ENCODE measurements around the gene GDI1.

Gene GDI1

GRCh38 chrX:154436374-154436982 is 476 bp upstream of the GDI1 start:
- Histone ChIP-seq H3K9me3 (ENCODE audit: insufficient read depth, low read depth, low read length) (no peaks in the 10 kb centered on the region), H3K36me3 (ENCODE audit: insufficient read depth, low read length) (no peaks in the 10 kb centered on the region; the same call in 1 of the 2 replicates), H2AFZ (ENCODE audit: low read length) (no peak overlapping the region)

GRCh38 chrX:154437971-154438893 is 1.3 kb downstream of the GDI1 start:
- Histone ChIP-seq H3K4me3 (ENCODE audit: low read length, poor library complexity, severe bottlenecking) (peak overlapping the region; percentile 80), H3K9ac (ENCODE audit: low read depth, low read length, poor library complexity, severe bottlenecking) (peak overlapping the region; percentile 80), H3K27me3 (ENCODE audit: insufficient read depth, low read length, poor library complexity, severe bottlenecking) (no peaks in the 10 kb centered on the region), H3K9me2 (replicated peaks; ENCODE audit: low read depth, low read length) (no peaks in the 10 kb centered on the region), H3K36me3 (ENCODE audit: insufficient read depth, low read length) (no peaks in the 10 kb centered on the region; the same call in 1 of the 2 replicates), H3K9me3 (ENCODE audit: insufficient read depth, low read depth, low read length) (no peaks in the 10 kb centered on the region), H2AFZ (ENCODE audit: low read length) (no peak overlapping the region), H3F3A (ENCODE audit: low read depth) (no peaks in the 10 kb centered on the region), H3K4me1 (ENCODE audit: insufficient read depth, low read length, poor library complexity, severe bottlenecking) (peaks cover 6% of the 10 kb centered on the region), H4K20me1 (ENCODE audit: insufficient read depth, low read length, poor library complexity, severe bottlenecking) (no peaks in the 10 kb centered on the region), H3K79me2 (ENCODE audit: insufficient read depth, low read length) (peaks cover 38% of the 10 kb centered on the region), H3K4me2 (ENCODE audit: low read depth, low read length, poor library complexity, severe bottlenecking) (peak overlapping the region; percentile 87)
- TF ChIP-seq, protein P1, sequence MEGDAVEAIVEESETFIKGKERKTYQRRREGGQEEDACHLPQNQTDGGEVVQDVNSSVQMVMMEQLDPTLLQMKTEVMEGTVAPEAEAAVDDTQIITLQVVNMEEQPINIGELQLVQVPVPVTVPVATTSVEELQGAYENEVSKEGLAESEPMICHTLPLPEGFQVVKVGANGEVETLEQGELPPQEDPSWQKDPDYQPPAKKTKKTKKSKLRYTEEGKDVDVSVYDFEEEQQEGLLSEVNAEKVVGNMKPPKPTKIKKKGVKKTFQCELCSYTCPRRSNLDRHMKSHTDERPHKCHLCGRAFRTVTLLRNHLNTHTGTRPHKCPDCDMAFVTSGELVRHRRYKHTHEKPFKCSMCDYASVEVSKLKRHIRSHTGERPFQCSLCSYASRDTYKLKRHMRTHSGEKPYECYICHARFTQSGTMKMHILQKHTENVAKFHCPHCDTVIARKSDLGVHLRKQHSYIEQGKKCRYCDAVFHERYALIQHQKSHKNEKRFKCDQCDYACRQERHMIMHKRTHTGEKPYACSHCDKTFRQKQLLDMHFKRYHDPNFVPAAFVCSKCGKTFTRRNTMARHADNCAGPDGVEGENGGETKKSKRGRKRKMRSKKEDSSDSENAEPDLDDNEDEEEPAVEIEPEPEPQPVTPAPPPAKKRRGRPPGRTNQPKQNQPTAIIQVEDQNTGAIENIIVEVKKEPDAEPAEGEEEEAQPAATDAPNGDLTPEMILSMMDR (conservative IDR thresholded peaks at IDR 0.05; ENCODE audit: low read length): no peak
- TF ChIP-seq EZH2phosphoT487 (IDR thresholded peaks at IDR 0.05; ENCODE audit: borderline replicate concordance): no peak

More at GRCh38 chrX:154436374-154436982, 476 bp upstream of the GDI1 start:
- Histone ChIP-seq H3K4me3 (ENCODE audit: low read length, poor library complexity, severe bottlenecking) (peak overlapping the region; percentile 80), H3K4me1 (ENCODE audit: insufficient read depth, low read length, poor library complexity, severe bottlenecking) (peaks cover 6% of the 10 kb centered on the region), H3K9ac (ENCODE audit: low read depth, low read length, poor library complexity, severe bottlenecking) (peak overlapping the region; percentile 80), H3K27me3 (ENCODE audit: insufficient read depth, low read length, poor library complexity, severe bottlenecking) (no peaks in the 10 kb centered on the region), H3K4me2 (ENCODE audit: low read depth, low read length, poor library complexity, severe bottlenecking) (peak overlapping the region; percentile 53), H3F3A (ENCODE audit: low read depth) (no peaks in the 10 kb centered on the region), H3K9me2 (replicated peaks; ENCODE audit: low read depth, low read length) (no peaks in the 10 kb centered on the region), H3K79me2 (ENCODE audit: insufficient read depth, low read length) (peaks cover 42% of the 10 kb centered on the region), H4K20me1 (ENCODE audit: insufficient read depth, low read length, poor library complexity, severe bottlenecking) (no peaks in the 10 kb centered on the region)
- no peak for TF ChIP-seq EZH2phosphoT487 (IDR thresholded peaks at IDR 0.05; ENCODE audit: borderline replicate concordance)
- TF ChIP-seq, protein P1 (conservative IDR thresholded peaks at IDR 0.05; ENCODE audit: low read length): no peak

DNA sequence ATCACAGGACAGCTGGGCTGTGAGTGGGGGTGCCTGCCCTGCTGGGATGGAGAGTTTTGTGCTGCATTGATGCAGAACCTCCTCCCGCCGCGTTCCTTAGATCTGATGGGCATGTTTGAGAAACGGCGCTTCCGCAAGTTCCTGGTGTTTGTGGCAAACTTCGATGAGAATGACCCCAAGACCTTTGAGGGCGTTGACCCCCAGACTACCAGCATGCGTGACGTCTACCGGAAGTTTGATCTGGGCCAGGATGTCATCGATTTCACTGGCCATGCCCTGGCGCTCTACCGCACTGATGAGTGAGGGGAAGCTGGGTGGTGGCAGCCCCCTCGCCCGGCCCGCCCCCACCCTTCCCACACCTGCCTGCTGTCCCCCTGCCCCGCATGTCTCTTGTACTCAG is 2.9 kb downstream of the GDI1 start:
- H3K9ac ChIP-seq (ENCODE audit: low read depth, low read length, poor library complexity, severe bottlenecking): no peak overlapping the region

More for the DNA sequence above, 2.9 kb downstream of the GDI1 start:
- no peaks in the 10 kb centered on the region for H4K20me1 ChIP-seq (ENCODE audit: insufficient read depth, low read length, poor library complexity, severe bottlenecking)
- H3K36me3 ChIP-seq (ENCODE audit: insufficient read depth, low read length): no peaks in the 10 kb centered on the region; the same call in 1 of the 2 replicates
- no peaks in the 10 kb centered on the region for H3K9me3 ChIP-seq (ENCODE audit: insufficient read depth, low read depth, low read length)
- H3K4me1 ChIP-seq (ENCODE audit: insufficient read depth, low read length, poor library complexity, severe bottlenecking): peaks cover 6% of the 10 kb centered on the region
- no peak overlapping the region for H3K4me3 ChIP-seq (ENCODE audit: low read length, poor library complexity, severe bottlenecking)
- peaks cover 44% of the 10 kb centered on the region for H3K79me2 ChIP-seq (ENCODE audit: insufficient read depth, low read length)
- TF ChIP-seq, protein P1 (conservative IDR thresholded peaks at IDR 0.05; ENCODE audit: low read length): no peak
- no peak for TF ChIP-seq EZH2phosphoT487 (IDR thresholded peaks at IDR 0.05; ENCODE audit: borderline replicate concordance)
- H3K9me2 ChIP-seq (replicated peaks; ENCODE audit: low read depth, low read length): no peaks in the 10 kb centered on the region
- H2AFZ ChIP-seq (ENCODE audit: low read length): no peak overlapping the region
- H3K27me3 ChIP-seq (ENCODE audit: insufficient read depth, low read length, poor library complexity, severe bottlenecking): no peaks in the 10 kb centered on the region
- H3K4me2 ChIP-seq (ENCODE audit: low read depth, low read length, poor library complexity, severe bottlenecking): no peak overlapping the region
- H3F3A ChIP-seq (ENCODE audit: low read depth): no peaks in the 10 kb centered on the region
